GM06990 (cell line): Measurements from ENCODE around the gene LYRM2.

Experiments
- DNase-seq: peaks from one replicate; pipeline ENCODE4 v3.0.0-alpha.2; 2011; ENCODE audit not compliant: insufficient read length; ENCODE audit errors: extremely low read depth
- H3K27me3 ChIP-seq: replicated peaks from 2 replicates; pipeline ENCODE4 v1.6.0; 2011; ENCODE audit warnings: low read length; ENCODE audit not compliant: control insufficient read depth, insufficient read depth
- H3K36me3 ChIP-seq: 2 replicates; pipeline ENCODE4 v1.5.1; 2011; ENCODE audit warnings: low read length; ENCODE audit not compliant: control insufficient read depth, insufficient read depth
- H3K4me3 ChIP-seq: replicated peaks from 2 replicates; pipeline ENCODE4 v1.5.1; 2011; ENCODE audit warnings: low read depth, mild to moderate bottlenecking, control low read depth, low read length
- CTCF ChIP-seq: IDR thresholded peaks from 2 replicates; pipeline ENCODE4 v1.5.1; 2011; ENCODE audit warnings: low read length, control low read depth, mild to moderate bottlenecking, inconsistent platforms; ENCODE audit not compliant: insufficient read depth, poor library complexity, severe bottlenecking

The LYRM2 gene

DNA sequence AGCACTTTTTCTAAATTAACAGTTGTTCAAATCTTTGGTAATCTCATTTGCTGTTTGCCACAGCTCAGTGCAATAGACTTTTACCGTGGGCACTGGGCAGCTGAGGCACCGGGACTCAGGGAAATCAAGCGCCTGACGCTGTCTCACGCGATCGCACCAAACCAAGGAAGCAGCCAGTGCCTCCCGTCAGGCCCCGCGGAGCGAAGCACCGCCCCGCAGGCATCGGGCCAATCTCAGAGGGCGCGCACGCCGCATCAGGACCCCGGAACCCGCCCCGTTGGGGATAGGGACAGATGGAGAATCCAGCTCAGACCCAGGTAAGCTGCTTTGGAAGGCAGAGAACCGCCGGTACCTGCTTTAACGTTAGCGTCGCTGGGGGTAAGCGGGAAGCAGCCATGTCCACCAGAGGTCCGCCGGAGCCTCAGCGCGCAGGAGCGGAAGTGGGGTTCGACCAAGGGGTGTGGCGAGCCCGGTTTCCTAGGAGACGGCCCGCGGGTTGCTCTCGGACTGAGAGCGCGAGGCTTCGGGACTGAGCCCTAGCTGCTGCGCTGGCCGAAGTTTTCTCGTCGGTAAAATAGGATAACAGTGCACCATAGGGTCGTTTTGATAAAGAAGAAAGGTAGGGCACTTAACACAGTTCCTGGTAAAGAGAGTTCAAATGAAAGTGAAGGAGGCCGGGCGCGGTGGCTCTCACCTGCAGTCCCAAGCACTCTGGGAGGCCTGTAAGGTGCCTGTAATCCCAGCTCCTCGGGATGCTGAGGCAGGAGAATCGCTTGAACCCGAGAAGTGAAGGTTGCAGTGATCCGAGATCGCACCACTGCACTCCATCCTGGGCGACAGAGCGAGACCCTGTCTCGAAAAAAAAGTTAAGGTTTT, at the start of gene LYRM2:
TSS of gene LYRM2 (minus strand) at position 428 of the 876 bp plus-strand sequence. CDS start at position 397, 31 bp downstream.
- DNase-seq: peak; percentile 94
- TF ChIP-seq CTCF: no peak
- no peaks in the 10 kb centered on the region for H3K27me3 ChIP-seq
- H3K4me3 ChIP-seq: peak within 1 kb of the TSS; percentile 85
- H3K36me3 ChIP-seq: peaks cover 8% of the 10 kb centered on the region

GRCh38 chr6:89688328-89688727, 49.8 kb upstream of the LYRM2 start:
- H3K36me3 ChIP-seq: peaks cover 31% of the 10 kb centered on the region
- DNase-seq: no peak
- no peak overlapping the region for H3K4me3 ChIP-seq
- TF ChIP-seq CTCF: no peak
- H3K27me3 ChIP-seq: no peaks in the 10 kb centered on the region

GRCh38 chr6:89685311-89685710, 46.8 kb upstream of the LYRM2 start:
- peaks cover 28% of the 10 kb centered on the region for H3K36me3 ChIP-seq

GRCh38 chr6:89682991-89683390, 44.4 kb upstream of the LYRM2 start:
- H3K36me3 ChIP-seq: peaks cover 36% of the 10 kb centered on the region
- TF ChIP-seq CTCF: no peak
- DNase-seq: no peak
- no peaks in the 10 kb centered on the region for H3K27me3 ChIP-seq
- no peak overlapping the region for H3K4me3 ChIP-seq

More at GRCh38 chr6:89685311-89685710, 46.8 kb upstream of the LYRM2 start:
- H3K27me3 ChIP-seq: no peaks in the 10 kb centered on the region
- TF ChIP-seq CTCF: no peak
- H3K4me3 ChIP-seq: no peak overlapping the region
- DNase-seq: no peak

GRCh38 chr6:89681983-89682564, 43.5 kb upstream of the LYRM2 start:
- no peak overlapping the region for H3K4me3 ChIP-seq
- H3K27me3 ChIP-seq: no peaks in the 10 kb centered on the region
- peaks cover 36% of the 10 kb centered on the region for H3K36me3 ChIP-seq
- DNase-seq: no peak
- TF ChIP-seq CTCF: no peak
